Activated CD4-positive, alpha-beta T cell treated with anti-CD3 and anti-CD28 coated beads, Interleukin-2, Interleukin-4, amounts not matched to agents 100 ng/mL and 50 ng/mL, durations not matched to agents 16 hours and 8 hours (primary cell): ENCODE data around the gene PRR23A.

ENCODE experiments used
- DNase-seq: peaks from one replicate; pipeline ENCODE4 v3.0.0-alpha.2; 2020; ENCODE audit warnings: low spot score

Gene PRR23A

DNA sequence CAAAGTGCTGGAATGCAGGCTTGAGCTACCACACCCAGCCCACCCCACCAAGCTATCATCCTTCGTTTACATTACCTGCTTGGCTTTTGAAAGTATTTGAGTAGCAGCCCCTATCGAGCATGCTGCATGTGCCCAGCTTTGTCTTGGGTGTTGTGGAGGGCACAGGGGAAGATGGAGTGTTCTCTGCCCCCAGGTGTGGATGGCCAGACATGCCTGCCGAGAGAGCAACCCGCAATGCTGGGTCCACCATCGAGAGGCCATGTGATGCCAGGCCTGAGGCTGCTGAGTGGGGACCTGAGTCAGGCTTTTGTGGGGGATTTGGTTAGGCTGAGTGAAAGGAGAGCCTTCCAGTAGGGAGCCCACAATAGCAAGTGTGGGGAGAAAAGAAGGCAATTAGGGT, 33.1 kb downstream of the PRR23A start:
- DNase-seq: no peak

GRCh38 chr3:138971766-138972320, 34.2 kb downstream of the PRR23A start:
- DNase-seq: no peak

DNA sequence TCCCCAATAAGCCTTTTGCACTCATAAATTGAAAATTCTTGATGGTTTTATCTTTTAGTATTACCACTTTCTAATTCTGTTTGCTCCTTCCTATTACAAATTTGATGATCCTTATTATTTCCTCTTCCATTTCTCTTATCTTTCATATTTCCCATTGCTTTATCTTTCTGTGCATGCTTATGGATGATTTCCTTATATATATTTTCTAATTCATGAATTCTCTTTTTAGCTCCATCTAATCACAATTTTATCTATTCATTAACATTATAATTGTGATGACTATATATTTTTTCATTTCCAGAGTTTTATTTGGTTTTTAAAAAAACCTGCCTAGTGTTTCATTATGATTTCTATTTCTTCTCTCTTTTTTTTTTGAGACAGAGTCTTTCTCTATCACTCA, 41.1 kb downstream of the PRR23A start:
- DNase-seq: no peak

DNA sequence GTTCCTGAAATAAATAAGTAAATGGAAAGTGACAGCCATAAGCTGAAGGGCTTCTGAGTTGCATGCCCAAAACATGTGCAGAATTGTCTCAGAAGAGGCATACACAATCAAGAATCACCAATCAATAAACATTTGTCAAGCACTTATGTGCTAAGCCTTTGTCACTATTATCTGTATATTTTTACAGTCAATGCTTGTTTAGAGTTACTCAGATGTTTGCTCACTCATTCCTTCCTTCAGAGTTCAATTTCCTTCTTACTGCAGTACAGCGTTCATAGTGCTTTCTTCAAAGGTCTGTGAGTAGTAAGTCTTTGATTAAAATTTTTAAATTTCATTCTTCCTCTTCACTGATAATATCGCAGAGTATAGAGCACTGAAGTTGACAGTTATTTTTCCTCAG, 41.8 kb downstream of the PRR23A start:
- DNase-seq: no peak

GRCh38 chr3:138962854-138963560, 43.1 kb downstream of the PRR23A start:
- DNase-seq: no peak

DNA sequence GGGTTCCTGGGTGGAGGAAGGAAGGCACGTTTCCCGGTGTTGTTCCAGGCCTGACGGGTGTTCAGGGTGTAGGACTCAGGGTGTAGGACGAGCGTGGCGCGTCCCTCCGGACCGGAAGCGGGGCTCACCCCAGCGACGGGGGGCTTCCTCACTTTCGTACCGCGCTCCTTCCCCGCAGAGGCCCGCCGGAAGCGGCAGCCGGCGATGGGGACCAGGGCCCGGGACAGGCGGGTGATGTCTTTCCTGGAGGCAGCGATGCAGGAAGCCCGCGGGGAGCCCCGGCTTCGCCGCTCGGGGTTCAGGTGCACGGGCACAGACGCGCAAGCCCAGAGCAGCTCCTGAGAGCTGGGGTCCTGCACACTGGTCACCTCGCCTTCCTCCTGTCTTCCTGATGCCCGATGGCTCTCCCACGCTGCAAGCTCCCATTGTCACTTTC, 45.6 kb downstream of the PRR23A start:
- no peak for DNase-seq
